Esophagus muscularis mucosa (tissue), 4 donors: ENCODE measurements around the gene CTDNEP1. TPM values are rescaled to one million over a fixed set of nuclear protein-coding genes. Genes with fewer than 3 reads are reported as not detected.

Experiments used
- DNase-seq: peaks from one replicate; pipeline ENCODE4 v3.0.0-alpha.2; 2017; ENCODE audit errors: extremely low spot score
- H3K27ac ChIP-seq, 4 donors: fragments of 200-600 bp; sonication (generic); replicated peaks in 1 of 4; 1 replicate in 3 of 4; 2 replicates in 1 of 4; pipeline ENCODE4 v1.5.1; 2016 to 2019; ENCODE audit warnings: mild to moderate bottlenecking in 1 of 4
- H3K27me3 ChIP-seq, 4 donors: fragments of 200-600 bp; sonication (generic); one replicate each; pipeline versions ENCODE4 v1.5.1 to v1.6.0; 2016 to 2019
- H3K36me3 ChIP-seq, 4 donors: fragments of 200-600 bp; sonication (generic); one replicate each; pipeline ENCODE4 v1.5.1; 2016 to 2019
- H3K4me1 ChIP-seq, 4 donors: fragments of 200-600 bp; sonication (generic); one replicate each; pipeline ENCODE4 v1.5.1; 2016 to 2019
- H3K4me3 ChIP-seq, 4 donors: fragments of 200-600 bp; sonication (generic); 1 replicate in 2 of 4; 2 replicates in 2 of 4; pipeline ENCODE4 v1.5.1; 2016 to 2019; ENCODE audit warnings: mild to moderate bottlenecking in 4 of 4, moderate library complexity in 1 of 4
- H3K9me3 ChIP-seq, 4 donors: fragments of 200-600 bp; sonication (generic); 1 replicate in 3 of 4; 2 replicates in 1 of 4; pipeline ENCODE4 v1.5.1; 2016 to 2019
- CTCF ChIP-seq, 3 experiments: fragments of 200-600 bp in 2 of 3; fragments of 450-650 bp in 1 of 3; sonication (generic) in 2 of 3; IDR thresholded peaks; one replicate each; pipeline ENCODE4 v1.5.1; 2017 to 2019; ENCODE audit warnings: antibody characterized with exemption in 3 of 3, mild to moderate bottlenecking in 2 of 3, moderate library complexity in 1 of 3
- EP300 ChIP-seq: sonication (generic); formaldehyde crosslinking; IDR thresholded peaks from one replicate; pipeline ENCODE4 v1.6.1; 2017; ENCODE audit warnings: antibody characterized with exemption
- POLR2A ChIP-seq: fragments of 450-650 bp; IDR thresholded peaks from one replicate; pipeline ENCODE4 v1.6.1; 2017; ENCODE audit warnings: antibody characterized with exemption, moderate library complexity, mild to moderate bottlenecking, low read depth
- POLR2AphosphoS5 ChIP-seq, 2 donors: sonication (generic); formaldehyde crosslinking; IDR thresholded peaks; one replicate each; pipeline ENCODE4 v1.6.1; 2017; ENCODE audit warnings: antibody characterized with exemption in 2 of 2
- WGBS: methylation state at CpG from one replicate; pipeline ENCODE4 v1.1.5; 2018; 5-methylcytosine and 5-hydroxymethylcytosine counted together
- intact Hi-C: fragments of 100-400 bp; cut with DNase I; formaldehyde crosslinking; loops from one replicate; pipeline ENCODE4 v1.15.1; 2023
- total RNA-seq, 4 donors: library from RNA; depleted of rRNA; stranded (reverse); fragments of >200 nt; gene quantifications; one replicate each; pipeline versions ENCODE4 v1.1.0 to v1.2.1, GENCODE V29; 2016

CTDNEP1 gene
- total RNA-seq, 4 donors from 2014 or later: 41.5 to 66.5 (median 46.6) TPM

GRCh38 chr17:7222972-7223292, 28.6 kb downstream of the CTDNEP1 start:
- no peak overlapping the region for H3K4me3 ChIP-seq
- H3K36me3 ChIP-seq: peaks cover 34 to 75% (median 69%) of the 10 kb centered on the region in 4 donors
- no peak for DNase-seq
- no peak for TF ChIP-seq POLR2A
- no peak for TF ChIP-seq POLR2AphosphoS5 (IDR thresholded peaks at IDR 0.05)
- no peak for TF ChIP-seq CTCF (IDR thresholded peaks at IDR 0.05)
- TF ChIP-seq EP300: no peak
- H3K9me3 ChIP-seq: no peaks in the 10 kb centered on the region
- H3K4me1 ChIP-seq: peaks cover 42 to 54% (median 50%) of the 10 kb centered on the region in 4 donors
- H3K27me3 ChIP-seq: no peaks in the 10 kb centered on the region
- 67% methylated on average over 3 of the region's 7 CpGs for WGBS
- intact Hi-C loops: no loop called here
- peak overlapping the region in 1 of 4 donors; percentile 44 for H3K27ac ChIP-seq

- no peak overlapping the region for H3K4me3 ChIP-seq
- TF ChIP-seq EP300: no peak
- TF ChIP-seq POLR2AphosphoS5 (IDR thresholded peaks at IDR 0.05): peak in 1 of 2 donors; percentile 11
- no peak for DNase-seq
- intact Hi-C loops: no loop called here
- peaks cover 46 to 59% (median 53%) of the 10 kb centered on the region in 4 donors for H3K4me1 ChIP-seq
- H3K27me3 ChIP-seq: no peaks in the 10 kb centered on the region
- H3K27ac ChIP-seq: peak overlapping the region in 3 of 4 donors; percentile 92 to 99 (median 99)
- H3K36me3 ChIP-seq: peaks cover 34 to 69% (median 63%) of the 10 kb centered on the region in 4 donors
- 68% methylated on average over 14 of the region's 15 CpGs for WGBS
- no peaks in the 10 kb centered on the region for H3K9me3 ChIP-seq
Observed at GRCh38 chr17:7222093-7222971, 29.2 kb downstream of the CTDNEP1 start.

GRCh38 chr17:7221278-7222092, 30.0 kb downstream of the CTDNEP1 start:
- peaks cover 53 to 67% (median 60%) of the 10 kb centered on the region in 4 donors for H3K4me1 ChIP-seq
- 59% methylated on average over 10 of the region's 10 CpGs for WGBS
- H3K27ac ChIP-seq: peak overlapping the region; percentile 92 to 99 (median 97)
- no peaks in the 10 kb centered on the region for H3K9me3 ChIP-seq
- intact Hi-C loops: no loop called here
- no peak for TF ChIP-seq CTCF (IDR thresholded peaks at IDR 0.05)
- no peak for TF ChIP-seq POLR2AphosphoS5 (IDR thresholded peaks at IDR 0.05)
- TF ChIP-seq POLR2A: no peak
- TF ChIP-seq EP300: no peak
- H3K36me3 ChIP-seq: peaks cover 34 to 61% (median 54%) of the 10 kb centered on the region in 4 donors
- no peaks in the 10 kb centered on the region for H3K27me3 ChIP-seq
- DNase-seq: no peak
- H3K4me3 ChIP-seq: peak overlapping the region in 3 of 4 donors; percentile 74 to 98 (median 95)

GRCh38 chr17:7220593-7221277, 30.8 kb downstream of the CTDNEP1 start:
- intact Hi-C loops: no loop called here
- 50% methylated on average over 2 of the region's 11 CpGs for WGBS
- Histone ChIP-seq H3K36me3 (peaks cover 32 to 53% (median 47%) of the 10 kb centered on the region in 4 donors), H3K4me1 (peaks cover 60 to 74% (median 67%) of the 10 kb centered on the region in 4 donors), H3K27me3 (no peaks in the 10 kb centered on the region), H3K4me3 (peak overlapping the region; percentile 74 to 98 (median 94)), H3K9me3 (no peaks in the 10 kb centered on the region), H3K27ac (peak overlapping the region; percentile 92 to 99 (median 97))
- no peak for DNase-seq
- TF ChIP-seq CTCF (IDR thresholded peaks at IDR 0.05) (peak; percentile 35 to 50 (median 50)), POLR2A (no peak)
